Umbilical cord (tissue), 2 donors: ENCODE results near the gene CDHR3. TPM values are rescaled to one million over a fixed set of nuclear protein-coding genes. Genes with fewer than 3 reads are reported as not detected.

Experiments used
- DNase-seq: peaks from one replicate; pipeline ENCODE4 v3.0.0-alpha.2; 2015; ENCODE audit warnings: low spot score
- total RNA-seq: library from RNA; depleted of rRNA; stranded (reverse); fragments of >200 nt; gene quantifications from one replicate; pipeline ENCODE4 v1.2.3, GENCODE V29; 2014; ENCODE audit warnings: low replicate concordance; ENCODE audit not compliant: insufficient read depth

CDHR3 gene
- total RNA-seq, 1 donor from 2014 or later: 1.7 TPM

DNA sequence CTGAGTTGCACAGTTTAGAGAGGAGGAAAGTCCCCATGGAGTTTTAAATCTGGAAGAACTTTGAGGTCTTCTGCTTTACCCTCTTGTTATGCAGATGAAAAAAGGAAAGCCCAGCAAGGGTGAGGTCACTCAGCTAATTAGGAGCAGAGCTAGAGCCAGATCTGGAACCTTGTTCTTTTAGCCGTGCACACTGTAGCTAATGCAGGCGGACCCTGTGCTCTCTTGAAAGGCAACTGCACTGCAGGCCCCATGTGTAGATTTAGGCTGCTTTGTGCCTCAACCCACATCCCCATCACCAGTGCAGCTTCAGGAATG is 85.6 kb downstream of the CDHR3 start:
- DNase-seq: no peak

DNA sequence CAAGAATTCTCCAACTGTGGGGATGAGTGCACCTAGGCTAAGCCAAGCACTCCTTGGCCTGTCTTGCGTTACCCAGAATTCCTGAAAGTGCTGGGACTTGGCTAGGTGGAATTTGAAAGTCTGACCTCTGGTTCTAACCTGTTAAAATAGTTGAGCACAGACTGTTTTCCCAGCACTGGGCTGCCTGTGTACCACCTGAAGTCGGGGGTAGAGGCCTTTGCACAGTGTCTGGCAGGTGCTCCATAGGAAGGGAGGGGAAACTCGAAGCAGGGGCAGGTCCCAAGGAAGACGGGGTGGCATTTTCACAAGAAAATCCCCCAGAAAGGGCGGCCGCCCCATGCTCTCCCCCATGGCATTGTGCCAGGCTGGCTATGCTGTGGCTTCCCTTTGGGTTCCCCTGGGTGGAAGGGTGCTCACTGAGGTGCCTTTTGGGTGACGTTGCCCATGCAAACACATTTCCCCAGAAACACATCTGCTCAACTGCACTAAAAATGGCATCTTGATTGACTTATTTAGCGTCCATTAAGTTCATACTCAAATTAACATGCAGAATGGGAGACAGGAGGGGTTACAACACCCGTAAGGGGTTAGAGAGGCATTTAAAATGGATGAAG is 86.2 kb downstream of the CDHR3 start:
- DNase-seq: no peak

DNA sequence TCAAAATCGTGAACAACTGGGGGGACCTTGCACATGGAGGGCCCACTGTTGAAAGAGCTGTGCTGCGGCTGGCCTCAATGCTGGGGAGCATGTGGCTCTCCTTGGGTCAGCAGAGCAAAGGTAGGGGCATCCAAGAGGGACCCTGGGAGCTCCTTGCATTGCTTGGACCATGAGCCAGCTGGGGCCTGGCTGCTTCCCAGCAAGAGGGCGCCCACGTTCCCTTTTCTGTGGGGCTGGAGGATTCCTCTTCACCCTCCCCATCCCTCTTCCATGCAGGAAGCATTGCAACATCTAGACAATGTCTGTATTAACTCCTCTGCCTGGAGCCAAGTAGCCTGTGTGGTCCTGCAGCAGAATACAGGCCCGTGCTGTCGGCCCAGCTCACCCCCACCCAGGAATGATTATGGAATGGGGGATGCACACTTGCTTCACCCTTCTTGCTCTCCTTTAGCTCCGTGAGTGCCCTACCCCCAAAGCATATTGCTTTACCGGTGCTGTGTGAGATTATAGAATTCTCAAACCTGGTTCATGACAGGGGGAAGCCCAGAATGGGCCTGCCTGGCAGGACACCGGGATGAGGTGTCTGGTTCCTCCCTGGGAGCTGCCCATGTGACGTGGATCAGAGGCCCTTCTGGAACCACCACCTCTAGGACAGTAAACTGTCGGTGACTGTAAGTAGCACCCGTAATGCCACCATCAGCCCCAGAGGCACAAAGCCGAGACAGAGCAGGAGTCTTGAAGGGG is 87.1 kb downstream of the CDHR3 start:
- DNase-seq: peak; percentile 52

DNA sequence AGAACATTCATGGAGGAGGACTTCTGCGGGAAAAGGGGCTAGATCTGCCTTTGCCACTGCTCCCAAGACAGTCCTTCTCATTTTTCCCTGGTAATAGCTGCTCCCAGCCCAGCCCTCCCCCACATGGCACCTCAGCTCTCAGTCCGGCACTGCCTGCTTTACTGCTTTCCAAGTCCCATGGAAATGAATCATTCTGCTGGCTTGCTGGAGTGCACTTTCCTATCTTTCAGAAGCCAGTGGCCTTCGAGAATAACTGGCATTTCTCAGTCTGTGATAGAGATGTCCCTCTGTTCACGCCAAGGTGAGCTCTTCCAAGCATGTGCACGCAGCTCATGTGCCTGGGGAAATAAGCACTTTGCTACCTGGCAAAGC is 87.7 kb downstream of the CDHR3 start:
- peak; percentile 61 for DNase-seq

DNA sequence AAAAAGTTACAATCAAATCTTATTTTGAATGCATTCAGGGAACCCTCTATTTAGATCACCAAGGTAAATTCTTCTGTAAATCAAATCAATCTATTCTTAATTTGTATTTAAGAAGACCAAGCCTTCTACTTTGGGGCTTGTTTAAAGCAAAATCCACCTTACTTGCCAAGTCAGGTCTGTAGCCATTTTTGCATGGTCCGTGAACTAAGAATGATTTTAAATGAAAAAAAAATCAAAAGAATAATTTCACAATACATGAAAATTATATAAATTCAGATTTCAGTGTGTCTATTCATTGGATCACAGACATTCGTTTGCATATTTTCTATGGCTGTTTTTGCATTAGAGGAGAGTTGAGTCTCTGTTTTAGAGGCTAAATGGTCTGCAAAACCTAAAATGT is 89.6 kb downstream of the CDHR3 start:
- no peak for DNase-seq

DNA sequence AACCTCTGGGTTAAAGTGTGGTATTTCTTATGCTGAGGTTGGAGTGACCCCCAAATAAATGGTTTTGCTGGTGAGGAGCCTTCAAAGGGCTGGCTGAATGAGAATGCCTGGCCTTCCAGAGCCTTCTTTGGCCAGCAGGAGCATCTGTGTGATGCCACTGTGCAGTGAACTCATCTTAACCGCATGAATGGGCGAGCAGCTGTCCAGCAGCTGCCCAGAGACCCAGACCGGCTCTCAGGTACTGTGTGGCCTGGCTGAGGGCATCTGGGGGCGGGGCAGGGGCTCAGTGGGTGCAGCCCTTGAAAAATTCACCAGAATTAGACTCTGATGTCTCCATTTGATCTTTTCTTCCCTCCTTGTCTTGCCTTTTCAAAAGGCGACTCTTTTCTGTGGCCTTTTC is 90.0 kb downstream of the CDHR3 start:
- DNase-seq: no peak

DNA sequence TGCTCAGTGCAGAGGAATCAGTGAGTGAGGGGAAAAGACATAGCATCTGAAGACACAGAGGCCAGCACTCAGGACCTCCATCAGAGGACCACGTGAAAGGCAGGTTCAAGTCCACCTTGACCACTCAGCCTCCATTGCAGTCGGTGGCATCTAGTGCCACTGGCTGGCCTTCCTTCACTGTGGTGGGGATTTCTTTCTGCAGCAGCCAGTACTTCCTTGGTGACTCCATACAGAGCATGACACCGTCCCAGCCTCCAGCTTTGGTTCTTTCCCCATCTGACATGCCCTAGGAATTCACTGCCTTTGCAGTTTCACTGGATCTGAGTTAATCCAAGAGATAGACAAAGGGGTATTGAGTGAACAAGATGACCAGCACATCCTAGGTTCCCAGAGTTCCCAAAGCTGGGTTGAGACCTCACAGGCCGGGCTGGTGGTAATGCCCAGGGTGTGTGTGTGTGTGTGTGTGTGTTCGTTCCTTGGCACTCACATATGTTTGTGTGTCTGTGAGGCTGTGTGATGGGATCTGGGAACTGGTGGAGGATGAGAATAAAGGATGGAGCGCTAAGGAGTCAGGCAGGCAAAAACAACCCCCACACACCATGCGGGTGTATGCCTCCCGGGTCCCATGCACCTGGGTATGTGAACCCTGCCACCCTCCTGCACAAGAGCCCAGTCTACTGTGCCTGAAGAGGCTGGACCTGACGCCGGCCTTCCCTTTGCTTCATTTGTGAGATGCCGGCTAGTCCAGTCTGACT is 91.3 kb downstream of the CDHR3 start:
- no peak for DNase-seq

DNA sequence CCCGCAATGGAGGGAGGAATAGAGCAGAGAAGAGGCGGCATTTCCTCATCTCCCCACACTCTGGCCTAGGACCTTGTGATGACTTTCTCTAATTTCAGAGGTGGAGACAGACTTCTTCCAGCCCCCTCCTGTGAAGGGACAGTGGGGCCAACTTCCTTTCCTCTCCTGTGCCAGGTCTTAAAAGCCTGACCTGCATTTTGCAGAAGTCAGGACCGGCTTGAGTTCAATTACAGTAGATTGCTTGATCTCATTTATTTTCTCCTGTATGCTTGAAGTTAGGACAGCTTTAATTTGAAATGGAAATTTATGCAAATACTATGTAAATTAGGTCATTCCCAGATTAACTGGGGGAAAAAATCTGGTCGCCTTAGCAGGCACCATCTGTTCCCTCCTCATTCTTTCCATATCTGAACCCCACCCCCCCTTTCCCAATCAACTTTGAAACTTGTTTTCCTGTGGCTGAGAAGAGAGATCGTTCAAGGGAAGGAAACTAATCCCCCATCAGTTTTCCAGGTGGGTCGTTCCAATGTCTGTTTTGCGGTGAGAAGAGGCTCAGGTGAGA is 92.0 kb downstream of the CDHR3 start:
- no peak for DNase-seq

DNA sequence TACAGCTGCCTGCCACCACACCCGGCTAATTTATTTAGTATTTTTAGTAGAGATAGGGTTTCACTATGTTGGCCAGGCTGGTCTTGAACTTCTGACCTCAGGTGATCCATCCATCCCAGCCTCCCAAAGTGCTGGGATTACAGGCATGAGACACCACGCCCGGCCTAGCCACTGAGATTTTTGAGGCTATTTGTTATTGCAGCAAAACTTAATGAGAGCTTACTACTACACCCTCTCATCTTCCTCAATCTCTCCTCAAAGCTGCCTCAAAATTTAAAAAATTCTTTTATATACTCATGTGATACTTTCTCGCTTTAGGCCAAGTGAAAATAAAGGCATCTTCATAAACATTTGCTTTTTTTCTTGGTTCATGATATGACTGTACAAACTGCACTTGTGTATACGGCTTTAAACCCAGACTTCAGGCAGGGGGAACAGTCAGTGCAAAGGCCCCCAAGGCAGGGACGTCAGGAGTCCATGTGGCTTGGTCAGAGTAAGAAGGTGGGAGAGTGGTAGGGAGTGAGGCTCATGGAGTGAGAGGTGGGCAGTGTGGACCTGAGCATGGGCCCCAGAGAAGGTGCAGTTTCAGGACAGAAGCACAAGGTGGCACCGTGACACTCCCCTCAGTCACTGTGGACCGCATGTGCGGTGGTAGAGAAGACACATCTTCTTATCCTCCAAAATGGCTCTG is 93.6 kb downstream of the CDHR3 start:
- DNase-seq: peak; percentile 79

DNA sequence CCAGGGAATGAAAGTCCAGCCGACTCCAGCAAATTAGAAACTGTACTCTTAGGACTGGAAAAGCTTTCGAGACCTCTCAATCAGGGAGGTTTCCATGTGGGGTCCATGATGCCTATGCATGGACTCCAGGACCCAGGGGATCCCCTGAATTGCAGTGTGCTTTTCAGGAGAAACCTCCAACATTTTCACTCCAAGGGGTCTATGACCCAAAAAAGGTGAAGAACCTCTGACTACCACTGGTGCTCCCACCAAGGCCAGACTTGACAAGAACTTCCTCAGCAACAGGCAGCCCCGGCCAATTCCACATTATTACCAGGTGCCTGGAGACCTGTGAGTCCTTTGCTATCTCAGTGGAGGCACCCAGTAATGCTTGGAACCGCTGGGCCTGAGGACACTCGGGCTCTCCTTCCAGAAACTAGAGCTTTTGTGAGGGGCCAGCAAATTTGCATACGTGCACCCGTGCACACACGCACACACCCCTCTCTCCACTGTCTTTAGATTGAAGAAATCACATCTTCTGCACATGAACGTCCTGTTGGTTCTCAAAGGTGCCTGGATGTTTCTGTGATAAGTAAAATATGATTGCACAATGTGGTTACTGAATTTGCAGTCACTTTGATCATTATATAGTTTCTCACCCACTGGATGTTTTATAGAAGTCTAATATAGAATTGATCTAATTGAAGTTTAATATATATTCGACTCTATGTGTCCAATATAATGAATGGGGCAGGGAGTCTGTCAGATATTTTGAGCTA is 94.3 kb downstream of the CDHR3 start:
- DNase-seq: no peak

DNA sequence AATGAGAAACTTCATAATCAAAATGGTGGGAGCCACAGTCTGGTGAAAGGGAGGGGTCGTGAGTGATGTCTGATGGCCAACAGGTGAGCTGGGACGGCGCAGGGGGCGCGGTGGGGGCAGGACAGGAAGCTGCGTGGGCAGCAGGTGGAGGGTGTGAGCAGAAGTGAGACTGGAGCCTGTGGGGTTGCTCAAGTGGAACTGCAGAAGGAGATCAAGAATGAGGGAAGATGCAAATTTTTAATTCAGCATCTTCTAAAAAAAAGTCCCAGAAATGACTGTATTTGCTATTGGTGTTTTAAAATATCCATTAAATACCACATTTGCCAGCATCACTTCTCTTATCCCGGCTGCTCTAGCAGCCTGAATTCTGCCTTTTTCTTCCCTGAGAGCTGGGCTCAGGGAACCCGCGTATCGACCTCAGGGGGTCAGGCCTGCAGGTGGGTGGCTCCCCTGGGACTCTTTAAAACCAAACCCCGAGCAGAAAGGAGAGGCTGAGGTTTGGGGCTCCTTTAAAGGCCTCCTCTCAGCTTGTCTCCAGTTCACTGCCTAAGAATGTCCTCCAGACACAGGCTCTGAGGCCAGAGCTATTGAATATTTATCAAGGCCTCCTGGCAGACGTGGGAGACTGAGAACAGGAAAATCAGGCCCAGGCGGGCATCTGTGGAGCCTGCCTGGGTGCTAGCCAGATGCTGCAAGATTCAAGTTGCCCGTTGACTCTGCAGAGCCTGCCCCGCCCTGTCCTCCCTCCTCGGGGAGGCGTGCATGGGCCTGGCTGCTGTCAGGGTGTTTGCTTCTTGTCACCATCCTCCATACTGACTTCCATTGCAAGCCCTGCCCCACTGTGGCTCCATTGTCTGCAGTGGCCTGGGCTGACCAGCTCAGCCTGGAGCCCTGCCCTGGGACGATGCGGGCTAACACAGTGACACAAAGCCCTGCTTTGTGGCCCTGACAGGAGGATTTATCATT is 95.2 kb downstream of the CDHR3 start:
- DNase-seq: peak; percentile 59

DNA sequence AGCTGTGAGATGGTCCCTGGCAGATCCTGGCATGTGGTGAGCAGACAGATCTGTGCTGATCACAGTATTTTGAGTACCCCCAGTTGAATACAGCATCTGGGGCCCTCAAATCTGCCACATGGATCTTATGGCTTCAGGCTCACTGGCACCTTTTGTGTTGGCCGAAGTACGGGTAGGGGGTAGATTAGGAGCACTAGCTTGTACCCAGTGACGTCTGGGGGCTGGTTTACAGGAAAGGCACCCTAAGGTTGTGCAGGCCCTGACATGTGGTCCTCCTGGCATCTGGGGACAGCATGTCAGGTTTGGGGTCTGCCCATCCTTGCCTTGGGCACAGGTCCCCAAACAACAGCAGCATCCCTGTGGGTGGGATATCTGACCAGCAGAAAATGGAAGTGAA is 95.9 kb downstream of the CDHR3 start:
- no peak for DNase-seq

DNA sequence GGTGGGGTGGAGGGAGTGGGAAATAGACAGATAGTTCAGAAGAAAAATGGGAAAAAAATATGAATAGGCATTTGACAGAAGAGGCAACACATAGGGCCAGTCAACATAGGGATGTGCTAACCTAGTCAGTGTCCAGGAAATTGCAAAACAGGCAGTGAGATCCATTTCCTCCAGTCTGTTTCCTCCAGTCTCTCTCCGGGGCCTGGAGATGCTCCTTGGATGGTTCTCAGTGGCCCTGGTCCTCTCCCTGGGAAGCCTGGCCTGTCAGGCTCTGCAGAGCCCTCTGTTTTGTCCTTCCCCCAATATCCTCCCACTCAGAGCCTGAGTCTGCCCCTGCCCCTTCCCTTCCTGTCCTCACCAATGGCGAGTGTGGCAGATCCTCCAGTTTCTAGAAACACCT is 96.5 kb downstream of the CDHR3 start:
- DNase-seq: no peak

DNA sequence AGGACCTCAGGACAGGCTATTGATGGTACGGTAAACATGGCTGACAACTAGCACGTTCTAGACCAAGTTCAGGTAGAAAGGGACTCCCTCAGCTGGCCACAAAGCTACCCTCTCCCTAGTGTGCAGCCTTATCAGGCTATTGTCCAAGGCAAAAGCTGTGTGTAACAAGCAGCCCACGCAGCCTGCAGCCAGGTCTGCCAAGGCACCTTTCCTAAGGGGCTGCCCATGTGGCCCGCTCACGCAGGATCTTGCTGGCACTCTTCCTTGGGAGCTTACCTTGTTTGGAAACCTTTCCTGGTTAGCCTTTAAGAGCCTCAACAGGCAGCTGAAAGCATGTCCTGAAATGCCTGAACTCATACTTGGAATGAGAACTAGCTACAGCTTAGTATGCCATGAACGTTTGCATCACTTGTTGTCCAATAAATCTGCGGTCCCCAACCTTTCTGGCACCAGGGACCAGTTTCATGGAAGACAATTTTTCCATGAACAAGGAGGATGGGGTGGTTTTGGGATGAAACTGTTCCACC is 97.4 kb downstream of the CDHR3 start:
- no peak for DNase-seq

DNA sequence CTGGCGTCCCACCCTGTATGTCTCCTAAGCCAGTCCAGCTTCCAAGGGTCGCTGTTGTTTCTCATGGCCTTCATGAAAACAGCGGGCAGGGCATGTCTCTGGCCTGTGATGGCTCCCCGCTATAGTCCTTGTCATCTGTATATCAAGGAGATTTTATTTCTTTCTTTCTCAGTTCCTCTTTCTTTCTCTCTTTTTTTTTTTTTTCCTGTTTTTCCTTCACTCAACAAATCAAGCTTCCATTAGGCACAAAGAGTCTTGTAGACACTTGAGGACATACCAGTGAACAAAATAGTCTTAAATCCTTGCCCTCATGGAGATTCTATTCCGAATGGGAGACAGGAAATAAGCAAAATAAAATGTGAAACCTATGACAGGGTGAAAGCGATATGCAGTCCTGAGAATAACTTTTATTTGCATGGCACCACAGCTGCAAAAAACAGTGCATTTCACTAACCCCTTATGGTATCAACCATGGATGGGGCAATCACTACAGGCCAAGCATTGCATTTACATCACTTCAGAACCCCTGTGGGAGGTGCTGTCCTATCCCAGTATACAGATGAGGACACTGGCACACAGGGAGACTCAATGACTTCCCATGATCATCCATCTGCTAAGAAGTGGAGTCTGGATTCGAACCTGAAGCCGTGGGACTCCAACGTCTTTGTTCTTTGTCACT is 98.4 kb downstream of the CDHR3 start:
- DNase-seq: no peak

DNA sequence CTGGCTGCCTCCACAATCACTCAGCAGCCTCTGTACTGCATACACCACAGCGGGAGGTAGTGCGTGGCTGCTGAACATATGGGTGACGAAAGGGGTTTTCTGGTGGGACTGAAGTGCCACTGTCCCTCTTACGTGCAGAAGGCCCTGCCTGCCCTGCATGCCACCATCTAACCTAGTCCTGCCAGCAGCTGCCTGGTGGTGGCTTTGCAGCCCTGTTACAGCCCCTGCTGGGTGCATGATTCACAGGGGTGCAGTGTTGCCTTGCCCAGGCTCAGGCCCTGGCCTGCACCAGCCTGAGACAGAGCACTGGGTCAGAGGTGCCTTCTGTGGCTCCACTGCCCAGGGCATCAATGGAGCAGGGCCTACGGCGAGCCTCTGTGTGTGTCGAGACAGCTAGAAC is 98.9 kb downstream of the CDHR3 start:
- DNase-seq: no peak

DNA sequence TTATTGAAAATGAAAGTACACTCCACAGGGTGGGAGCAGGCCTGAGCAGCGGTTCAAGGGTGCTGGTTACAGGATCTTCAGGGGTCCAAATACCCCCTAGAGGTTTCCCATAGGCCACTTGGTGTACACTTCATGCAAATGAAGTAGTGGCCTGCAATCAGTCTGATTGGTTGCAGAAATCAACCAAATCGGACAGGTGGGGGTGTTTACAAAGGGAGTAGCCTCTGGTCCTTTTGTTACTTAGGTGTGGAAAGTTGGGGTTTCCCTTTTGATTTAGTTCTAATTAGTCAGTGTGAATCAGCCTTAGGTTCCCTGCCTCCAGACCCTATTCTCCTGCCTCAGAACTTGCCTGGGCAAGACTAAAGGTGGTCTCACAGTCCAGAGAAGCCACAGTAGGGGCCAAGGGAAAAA is 99.5 kb downstream of the CDHR3 start:
- no peak for DNase-seq

DNA sequence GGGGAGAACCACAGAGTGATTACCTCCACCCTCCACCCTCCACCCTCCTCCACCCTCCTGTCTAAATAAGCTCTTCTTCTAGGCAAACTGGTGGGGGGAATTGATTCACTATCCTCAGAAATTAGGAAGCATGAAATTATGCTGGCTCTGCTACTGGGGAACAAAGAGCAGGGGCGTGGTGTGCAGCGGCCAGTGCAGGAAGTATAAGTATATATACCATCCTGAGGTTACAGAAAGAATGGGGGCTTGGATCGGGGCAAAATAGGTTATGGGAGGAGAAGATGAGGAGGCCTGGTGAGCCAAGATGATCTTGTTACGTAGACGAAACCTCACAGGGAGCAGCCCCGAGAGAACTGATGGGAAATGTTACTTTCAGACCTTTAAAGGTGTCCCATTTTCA is 100.0 kb downstream of the CDHR3 start:
- DNase-seq: no peak

DNA sequence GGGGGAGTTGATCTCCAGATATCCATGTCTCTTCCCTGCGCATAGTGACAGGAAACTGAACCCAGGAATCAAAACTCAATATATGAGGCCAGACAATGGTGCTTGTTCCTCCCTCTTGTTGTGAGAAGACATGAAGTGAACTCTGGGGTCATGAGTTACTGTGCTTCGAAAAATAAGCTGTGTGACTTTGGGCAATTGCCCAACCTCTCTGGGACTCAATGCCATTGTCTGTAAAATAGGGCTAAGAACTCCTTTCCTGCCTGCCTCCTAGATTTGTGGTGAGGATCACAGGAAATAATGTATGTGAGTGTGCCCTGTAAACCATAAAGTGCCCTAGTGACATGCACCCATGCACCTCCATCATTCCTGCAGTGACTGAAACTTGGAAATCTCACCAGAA is 100.6 kb downstream of the CDHR3 start:
- no peak for DNase-seq
